GM19043 (cell line): ENCODE results near the gene INPP5F.
"Not testable (repeated sequence)": the region's sequence is repeated elsewhere in the genome, so short reads cannot be mapped to it uniquely, and the experiment has no call there.

ENCODE experiments used
- ATAC-seq: cut with Tn5 transposase; IDR thresholded peaks from one replicate; pipeline ENCODE4 v1.9.1; 2021; ENCODE audit warnings: low read depth; ENCODE audit not compliant: unreplicated experiment

The INPP5F gene

DNA sequence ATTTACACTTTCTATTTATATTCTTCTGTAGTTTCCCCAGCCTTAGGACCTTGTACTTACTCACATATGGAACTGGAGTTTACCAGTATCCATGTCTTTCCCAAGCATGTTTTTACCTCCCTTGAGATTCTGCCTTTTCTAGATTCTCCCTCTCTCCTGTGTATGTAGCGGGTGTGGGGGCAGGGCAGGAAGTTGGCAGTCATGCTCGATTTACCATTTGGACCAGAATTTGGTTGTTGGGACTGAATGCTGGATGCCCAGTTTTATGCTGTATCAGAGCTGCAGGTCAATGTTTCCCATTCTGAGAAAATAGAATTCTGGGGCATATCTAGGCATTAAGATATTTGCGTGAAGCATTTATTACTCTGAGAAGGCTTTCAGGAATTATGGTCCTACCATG lies 14.2 kb downstream of the INPP5F start:
- no peak for ATAC-seq

DNA sequence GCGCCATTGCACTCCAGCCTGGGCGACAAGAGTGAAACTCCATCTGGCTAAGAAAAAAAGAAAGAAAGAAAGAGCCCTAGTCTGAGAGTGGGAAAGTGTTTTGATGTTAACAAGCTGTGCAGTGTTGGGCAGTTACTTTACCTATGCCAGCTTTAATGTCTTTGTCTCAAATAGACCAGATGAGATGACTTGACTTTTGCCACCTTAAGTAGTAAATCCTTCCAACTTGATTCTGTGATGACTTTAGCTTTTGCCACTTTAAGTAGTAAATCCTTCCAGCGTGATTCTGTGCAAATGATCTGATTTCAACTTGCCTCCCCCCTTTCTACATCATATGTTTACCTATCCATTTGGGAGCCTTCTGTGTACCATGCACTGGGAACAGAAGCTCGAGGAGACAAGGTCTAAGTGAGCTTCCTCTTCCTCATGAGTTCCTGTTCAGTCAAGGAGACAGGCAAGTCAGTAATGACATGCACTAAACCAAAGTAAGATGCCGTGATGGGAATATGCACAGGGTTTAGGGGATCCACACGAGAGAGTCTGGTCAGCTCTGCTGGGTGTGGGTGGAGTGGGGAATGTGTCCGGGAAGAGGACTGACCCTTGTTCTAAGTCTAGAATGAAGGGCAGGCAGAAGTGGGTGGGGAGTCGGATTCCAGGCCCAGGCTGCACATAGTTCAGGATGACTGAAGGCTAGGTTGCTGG lies 17.2 kb downstream of the INPP5F start:
- ATAC-seq: no peak

DNA sequence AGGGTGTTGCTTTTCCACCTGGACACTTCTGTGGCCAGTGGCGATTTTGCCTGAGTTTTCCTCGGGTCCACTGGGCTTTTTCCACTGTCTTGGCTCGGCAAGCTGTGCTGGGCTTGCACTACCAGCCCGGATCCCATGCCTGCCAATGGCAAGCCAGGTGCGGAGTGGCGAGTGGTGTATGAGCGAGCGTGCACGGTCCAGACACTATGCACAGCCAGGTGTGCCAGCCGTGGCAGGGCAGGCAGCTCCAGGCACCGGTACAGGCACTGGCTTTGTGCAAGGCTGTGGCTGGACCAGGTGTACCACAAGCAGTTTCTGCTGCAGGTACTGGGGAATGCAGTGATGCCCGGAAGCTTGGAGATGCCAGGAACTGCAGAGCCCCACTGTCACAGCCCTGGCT lies 22.1 kb downstream of the INPP5F start:
- no peak for ATAC-seq

DNA sequence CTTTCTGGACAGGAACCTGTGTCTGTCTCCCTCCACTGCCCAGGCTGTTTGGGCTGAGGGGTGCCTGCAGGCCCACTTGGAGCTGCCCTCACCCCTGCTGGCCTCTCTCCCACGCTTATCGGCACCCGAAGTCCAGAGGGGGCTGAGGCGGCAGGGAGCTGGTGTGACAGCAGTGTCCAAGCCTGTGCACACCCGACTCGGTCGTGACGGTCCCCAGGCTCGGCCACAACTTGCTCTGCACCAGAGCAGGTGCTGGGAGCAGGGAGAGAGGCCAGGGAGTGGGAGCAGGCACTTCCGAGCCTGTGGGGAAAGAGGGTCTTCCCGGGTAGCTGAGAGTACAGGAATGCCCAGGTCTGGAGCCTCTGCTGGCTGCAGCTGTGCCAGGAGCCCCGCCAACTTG lies 23.0 kb downstream of the INPP5F start:
- no peak for ATAC-seq

DNA sequence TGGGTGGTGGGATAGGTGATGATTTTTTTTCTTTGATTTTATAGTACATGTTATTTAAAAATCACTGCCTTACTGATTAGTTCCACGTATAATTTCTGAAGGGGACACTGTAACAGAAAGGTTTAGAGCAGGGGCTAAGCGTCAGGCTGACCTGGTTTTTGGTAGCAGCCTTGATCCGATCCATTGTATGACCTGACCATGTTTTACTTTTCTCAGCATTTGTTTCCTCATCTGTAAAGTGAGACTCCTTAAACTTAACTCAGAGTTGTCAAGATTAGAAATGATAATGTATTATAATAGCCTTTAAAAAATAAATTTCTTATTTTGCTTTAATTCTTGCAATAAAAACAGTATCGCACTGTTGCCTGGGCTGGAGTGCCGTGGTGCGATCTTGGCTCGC lies 23.6 kb downstream of the INPP5F start:
- no peak for ATAC-seq

DNA sequence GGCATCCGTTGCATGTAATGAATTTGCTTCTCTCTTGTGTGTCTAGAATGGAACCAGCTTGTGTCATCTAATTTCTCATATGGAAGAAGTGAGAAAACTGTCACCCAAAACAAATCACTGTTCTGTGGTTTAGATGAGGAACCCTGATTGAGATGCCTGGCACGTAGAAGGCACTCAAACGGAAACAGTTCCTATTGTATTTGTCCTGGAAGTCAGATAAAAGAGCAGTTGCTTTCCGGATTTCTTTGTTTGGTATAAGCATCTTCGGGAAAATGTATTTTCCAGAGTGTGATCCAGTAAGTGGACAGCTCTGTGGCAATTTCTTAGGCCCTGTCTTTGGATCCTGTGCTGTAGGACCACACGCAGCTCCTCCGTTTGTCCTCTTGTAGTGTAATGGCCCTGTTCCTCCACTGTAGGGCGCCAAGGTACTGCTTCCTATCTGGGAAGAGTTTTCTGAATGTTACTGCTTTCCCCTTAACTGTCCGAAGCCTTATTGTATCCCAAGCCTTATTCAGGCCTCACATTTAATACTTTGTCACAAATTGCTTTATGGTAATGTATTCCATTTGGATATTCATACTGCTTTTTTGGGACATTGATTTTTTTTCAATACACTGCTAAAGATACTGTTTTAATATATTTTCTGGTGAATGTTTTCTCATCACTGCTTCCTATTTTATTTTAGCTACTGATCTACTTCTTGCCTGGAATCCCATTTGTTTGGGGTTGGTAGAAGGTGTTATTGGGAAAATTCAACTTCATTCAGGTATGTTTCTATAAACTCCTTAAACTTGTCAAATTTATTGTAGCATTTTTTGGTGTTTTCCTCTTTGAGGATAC lies 24.8 kb downstream of the INPP5F start:
- peak; percentile 90 for ATAC-seq

DNA sequence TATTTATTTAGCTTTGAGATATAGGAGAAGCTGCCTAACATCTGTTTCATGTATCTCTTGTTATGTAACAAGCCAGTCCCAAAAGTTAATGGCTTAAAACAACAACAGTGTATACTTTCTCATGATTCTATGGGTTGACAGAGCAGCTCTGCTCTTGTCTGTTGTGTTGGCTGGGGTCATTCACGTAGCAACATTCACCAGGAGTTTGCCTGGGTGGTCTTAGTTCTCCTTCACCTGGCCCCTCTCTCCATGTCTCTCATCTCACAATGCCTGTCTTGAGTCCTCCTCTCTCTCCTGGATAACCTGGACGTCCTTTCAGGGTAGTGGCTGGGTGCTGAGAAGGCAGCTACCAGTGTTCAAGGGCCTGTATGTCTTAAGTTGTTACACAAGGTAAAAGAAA lies 27.5 kb downstream of the INPP5F start:
- no peak for ATAC-seq

DNA sequence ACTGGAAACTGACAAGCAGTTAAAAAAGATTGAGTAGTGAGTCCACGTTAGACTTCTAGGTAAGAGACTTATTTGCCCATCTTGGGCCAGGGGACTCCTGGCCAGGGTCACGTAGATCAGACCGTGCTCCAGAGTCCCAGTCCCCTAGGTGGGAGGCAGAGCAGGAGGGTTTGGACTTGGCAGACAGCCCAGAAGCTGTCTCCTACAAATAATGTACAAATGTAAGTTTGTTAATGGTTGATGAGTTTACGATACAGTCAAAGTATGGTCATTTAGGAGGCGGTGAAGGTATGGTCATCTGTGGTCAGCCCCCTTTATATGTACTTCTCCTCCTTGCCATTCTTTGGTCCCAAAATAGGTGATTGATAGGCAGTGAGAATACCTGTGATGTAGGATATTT lies 28.2 kb downstream of the INPP5F start:
- no peak for ATAC-seq

DNA sequence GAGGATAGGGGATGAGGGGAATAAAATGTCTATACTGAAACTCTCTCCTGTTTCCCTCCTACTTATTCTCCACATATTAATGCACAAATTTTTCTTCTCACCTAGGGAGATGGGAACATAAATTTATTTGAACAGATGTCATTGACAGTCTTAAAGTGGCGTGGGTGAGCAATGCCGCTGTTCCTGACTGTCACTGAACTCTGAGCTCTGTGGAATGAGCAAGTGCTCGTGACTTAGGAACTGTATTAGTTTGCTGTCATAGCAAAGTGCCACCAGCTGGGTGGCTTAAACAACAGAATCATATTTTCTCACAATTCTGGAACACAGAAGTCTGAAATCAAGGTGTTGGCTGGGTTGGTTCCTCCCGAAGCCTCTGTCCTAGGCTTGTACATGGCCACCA lies 29.1 kb downstream of the INPP5F start:
- no peak for ATAC-seq

DNA sequence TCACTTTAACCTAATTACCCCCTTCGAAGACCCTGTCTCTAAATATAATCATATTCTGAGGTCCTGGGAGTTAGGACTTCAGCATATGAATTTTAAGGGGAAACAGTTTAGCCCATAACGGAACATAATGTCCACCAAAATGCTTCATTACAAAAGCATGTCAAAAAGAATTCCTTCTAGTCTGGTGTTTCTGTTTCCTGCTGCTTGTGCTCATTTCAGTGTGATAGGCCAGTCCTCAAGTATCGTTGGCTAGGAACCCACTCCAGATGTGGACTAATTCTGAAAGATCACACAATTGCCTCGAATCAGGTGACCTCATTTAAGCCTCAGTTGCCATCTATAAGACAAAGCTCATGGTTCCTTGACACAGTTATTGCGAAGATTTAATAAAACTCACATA lies 29.6 kb downstream of the INPP5F start:
- ATAC-seq: no peak

DNA sequence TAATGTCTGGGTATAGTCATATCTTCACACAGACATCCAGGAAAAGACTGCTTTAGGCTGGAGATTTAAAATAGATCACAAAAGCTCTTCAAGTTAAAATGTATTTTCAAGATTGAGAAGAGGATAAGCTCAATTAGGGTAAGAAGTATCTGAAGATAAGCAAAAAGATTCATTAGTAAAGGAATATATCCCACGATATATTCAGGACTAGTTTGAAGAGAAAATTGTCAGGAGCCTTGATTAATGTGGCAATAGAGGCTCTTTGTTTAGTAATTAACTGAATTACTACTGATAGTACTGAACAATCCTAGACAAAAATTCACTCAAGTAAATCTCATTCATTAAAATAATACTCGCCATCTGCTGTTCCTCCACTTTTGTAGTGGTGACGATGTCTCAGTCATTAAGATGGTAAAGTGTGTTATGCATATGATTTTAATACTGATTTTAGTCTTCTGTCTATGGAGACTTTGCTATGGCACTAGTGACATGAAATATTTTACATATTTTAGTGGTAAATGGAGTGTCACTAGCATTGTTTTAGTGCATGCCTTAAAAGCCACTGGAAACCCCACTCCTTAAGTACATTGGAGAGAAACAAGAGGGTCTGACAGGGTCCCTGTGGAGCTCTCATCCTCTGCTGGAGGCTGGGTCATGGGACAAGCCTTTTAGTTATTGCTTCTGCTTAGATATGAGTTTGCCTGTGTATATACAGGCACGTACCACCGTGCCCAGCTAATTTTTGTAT lies 32.8 kb downstream of the INPP5F start:
- ATAC-seq: no peak

DNA sequence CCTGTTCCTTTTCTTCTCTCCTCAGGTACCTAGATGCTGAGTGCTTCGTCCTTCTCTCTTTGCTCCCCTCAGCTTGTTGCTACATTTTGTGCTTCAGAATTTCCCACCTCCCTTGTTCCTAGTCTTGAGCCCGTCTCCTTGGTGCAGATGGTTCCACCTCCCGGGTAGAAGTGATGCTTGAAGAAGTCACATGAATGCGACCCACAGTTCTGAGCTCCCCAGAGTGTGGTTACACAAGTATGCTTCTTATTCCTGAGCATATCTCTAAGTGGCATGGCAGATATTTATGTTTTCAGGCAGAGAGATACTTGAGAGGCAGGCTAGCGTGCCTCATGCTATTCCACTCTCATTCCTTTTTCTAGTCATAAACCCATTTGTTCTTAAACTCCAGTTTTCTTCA lies 34.0 kb downstream of the INPP5F start:
- no peak for ATAC-seq

DNA sequence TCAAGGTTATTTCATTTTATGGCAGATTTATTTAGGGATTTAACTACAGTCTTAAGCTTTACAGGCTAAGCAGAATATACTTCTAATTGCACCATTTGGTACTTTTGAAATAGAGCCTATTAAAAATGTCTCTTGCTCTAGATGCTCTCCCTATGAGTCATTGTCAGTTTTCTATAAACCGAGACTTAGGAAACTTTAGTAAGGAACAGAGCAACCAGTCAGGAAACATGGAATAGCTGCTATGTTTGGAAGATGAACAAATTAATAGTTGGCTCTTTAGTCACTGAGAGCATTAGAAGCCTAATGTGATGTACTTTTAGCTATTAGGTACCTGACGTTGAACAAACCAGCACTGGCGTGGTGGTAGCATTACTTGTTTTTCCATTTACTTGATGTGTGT lies 35.3 kb downstream of the INPP5F start:
- ATAC-seq: no peak

DNA sequence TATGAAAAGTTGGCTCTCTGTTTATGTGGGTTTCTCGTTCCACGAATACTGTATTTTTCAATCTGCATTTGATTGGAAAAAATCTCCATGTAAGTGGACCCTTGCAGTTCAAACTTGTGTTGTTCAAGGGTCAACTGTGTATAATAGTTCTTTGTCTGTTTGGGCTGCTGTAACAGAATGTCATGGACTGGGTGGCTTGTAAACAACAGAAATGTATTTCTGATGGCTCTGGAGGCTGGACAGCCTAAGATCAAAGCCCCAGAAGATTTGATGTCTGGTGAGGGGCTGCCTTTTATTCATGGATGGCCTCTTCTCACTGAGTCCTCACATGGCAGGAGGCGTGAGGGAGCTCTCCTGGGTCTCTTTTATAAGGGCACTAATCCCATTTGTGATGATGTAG lies 36.2 kb downstream of the INPP5F start:
- no peak for ATAC-seq

DNA sequence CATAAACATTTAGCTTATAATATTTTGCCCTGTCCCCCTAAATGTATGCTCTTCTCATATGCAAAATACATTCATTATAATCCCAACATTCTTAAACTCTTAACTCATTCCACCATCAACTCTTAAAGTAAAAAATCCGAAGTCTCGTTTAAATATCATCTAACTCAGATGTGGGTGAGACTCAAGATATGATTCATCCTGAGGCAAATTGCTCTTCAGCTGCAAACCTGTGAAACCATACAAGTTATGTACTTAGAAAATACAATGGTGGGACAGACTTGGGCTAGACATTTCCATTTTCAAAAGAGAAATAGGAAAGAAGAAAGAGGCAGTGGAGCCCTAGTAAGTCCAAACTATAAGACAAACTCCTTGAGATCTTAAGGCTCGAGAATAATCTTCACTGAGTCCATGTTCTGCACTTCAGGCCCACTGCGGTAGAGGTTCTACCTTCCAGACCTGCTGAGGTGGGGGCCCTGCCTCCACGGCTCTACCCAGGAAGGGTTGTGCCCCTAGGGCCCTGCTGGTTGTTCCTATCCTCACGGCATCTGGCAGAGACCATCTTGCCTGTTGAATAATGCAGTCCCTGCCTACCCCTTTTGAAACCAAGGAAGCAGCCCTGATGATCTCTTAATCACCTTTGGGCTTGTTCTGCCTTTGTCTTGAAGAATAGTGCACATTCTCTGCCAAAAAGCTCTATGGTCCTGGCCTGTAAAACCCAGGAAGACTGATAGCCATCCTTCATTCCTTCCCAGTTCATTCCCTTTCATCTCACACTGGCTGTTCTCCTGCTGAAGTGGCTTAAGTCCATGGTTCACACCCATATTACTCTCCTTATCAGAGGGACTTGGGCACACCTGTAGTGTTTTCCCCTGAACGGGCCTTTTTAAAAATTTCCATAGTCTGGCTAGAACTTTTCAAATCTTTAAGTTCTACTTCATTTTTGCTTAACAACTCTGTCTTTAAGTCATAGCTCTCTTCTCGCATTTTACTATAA lies 37.3 kb downstream of the INPP5F start:
- no peak for ATAC-seq

DNA sequence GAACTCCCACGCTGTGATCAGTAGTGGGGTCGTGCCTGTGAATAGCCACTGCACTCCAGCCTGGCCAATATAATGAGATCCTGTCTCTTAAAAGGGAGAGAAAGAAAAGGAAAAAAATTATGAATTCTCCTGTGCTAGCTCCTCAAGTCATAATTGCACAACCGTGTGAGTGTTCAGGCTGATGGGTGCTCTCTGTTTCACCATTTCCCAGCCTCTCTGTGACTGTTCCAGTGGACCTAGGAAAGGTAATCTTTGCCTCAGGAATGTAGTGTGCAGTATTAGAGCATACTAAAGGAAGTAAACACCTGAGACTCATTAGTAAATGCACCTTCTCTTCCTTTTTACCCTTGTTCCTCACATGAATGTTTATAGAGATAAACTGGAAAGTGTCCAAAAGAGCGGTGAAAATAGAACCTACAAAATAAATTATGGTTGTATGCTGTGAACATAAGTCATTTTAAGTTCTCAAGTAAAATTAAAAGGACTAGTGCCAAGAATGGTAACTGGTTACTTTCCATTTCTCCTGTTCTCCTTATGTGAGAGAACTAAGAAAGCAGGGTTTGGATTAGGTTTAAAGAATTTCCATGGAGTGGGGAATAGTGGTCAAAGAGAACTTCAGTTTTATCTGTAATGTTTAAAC lies 42.7 kb downstream of the INPP5F start:
- no peak for ATAC-seq

DNA sequence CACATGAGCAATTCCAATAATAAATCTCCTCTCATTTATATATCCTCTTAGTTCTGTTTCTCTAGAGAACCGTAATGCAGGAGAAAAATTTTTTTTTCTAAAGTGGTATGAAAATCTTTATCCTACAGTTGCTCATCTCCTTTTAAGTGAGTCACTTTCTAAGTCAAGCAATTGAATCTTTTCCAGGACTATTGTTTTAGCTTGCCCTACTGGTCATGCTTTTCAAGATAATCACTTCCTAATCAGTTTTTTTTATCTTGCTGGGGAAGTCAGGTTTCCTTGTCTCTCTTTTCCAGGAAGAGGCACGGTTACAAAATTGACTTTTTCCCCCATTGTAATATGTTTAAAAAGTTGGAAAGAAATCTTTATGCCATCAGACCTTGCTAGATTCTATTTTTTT lies 44.0 kb downstream of the INPP5F start:
- ATAC-seq: no peak

DNA sequence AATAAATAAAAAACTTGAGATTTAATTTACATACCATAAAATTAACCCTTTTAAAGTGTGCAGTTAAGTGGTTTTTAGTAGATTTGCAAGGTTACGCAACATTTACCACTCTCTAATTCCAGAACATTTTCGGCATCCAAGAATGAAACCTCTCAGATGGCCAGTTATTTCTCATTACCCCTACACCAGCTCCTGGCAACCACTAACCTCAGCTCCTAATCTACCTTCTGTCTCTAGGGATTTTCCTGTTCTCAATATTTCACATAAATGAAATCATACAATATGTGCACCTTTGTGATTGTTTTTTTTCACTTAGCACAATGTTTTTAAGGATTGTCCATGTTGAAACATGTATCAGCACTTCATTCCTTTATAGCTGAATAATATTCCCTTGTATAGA lies 45.1 kb downstream of the INPP5F start:
- no peak for ATAC-seq

DNA sequence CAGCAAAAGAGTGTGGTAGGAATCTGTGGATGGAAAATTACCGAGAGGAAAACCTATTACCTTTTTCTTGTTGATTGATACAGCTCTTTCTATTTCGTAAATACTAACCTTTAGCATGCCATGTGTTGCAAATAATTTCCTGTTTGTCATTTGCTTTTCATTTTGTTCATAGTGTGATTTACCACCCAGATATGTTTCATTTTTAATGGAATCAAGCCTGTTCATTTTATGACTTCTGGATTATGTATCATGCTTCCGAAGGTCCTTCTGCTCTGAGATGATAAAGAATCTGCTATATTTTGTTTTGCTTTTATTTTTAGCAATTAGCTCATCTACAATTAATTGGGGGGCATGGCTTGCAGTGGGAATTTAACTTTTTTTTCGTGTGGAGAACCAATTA lies 46.5 kb downstream of the INPP5F start:
- no peak for ATAC-seq

DNA sequence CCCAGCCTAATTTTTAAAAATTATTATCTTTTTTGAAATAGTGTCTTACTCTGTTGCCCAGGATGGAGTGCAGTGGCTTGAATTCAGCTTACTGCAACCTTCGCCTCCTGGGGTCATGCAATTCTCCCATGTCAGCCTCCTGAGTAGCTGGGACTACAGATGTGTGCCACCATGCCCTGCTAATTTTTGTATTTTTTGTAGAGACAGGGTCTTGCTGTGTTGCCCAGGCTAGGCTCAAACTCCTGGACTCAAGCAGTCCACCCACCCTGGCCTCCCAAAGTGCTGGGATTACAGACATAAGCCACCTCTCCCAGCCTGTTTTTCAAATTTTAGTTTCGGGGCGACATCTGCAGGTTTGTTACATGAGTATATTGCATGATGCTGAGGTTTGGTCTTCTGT lies 47.2 kb downstream of the INPP5F start:
- ATAC-seq: not testable (repeated sequence)
